ENCODE data around the gene CYP2W1.

CYP2W1 gene

DNA sequence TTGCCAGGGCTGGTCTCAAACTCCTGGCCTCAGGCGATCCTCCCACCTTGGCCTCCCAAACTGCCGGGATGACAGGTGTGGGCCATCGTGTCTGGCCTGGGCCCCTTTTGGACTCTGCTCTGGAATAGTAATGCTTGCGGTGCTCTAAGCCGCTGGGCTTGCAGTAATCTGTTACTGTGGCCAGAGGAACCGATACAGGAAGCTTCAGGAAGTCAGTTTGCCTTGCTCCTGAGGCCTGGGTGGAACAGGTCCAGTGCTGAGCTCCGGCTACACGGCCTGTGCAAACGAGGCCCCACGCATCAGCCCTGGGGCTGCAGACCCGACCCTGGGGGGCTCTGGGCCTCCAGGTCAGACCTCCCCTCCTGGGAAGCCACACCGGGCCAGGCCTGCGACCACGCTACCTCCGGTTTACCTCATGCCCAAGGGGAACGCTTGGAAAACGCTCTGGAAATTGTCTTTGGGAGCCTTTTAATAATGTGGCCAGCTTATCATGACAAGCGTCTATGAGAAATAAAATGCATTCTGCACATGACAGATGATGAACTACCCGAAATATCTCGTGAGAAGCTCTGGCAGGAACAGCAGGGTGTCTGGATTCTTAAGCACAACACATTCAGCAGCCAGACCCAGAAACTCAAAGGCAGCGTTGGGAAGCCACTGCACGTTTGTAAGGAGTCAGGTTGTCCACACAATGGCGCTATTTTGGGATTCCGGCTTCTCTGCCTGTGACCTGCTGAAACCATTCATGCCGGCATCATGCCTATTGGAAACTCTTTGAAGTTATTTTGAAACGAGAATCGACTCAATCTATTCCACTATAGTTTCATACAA, 18.4 kb upstream of the CYP2W1 start:
- Histone ChIP-seq H3K4me1 (ENCODE audit: control insufficient read depth, insufficient read depth, low read length) (peaks cover 30% of the 10 kb centered on the region), H3K4me3 (ENCODE audit: low read length) (no peak overlapping the region), H3K9ac (ENCODE audit: low read length) (no peak overlapping the region), H3K36me3 (ENCODE audit: control insufficient read depth, insufficient read depth, low read length) (peaks cover 26% of the 10 kb centered on the region), H3K27me3 (ENCODE audit: control insufficient read depth, insufficient read depth, low read length) (peaks cover 4% of the 10 kb centered on the region), H3K27ac (ENCODE audit: low read depth, low read length) (peak overlapping the region; percentile 84)

DNA sequence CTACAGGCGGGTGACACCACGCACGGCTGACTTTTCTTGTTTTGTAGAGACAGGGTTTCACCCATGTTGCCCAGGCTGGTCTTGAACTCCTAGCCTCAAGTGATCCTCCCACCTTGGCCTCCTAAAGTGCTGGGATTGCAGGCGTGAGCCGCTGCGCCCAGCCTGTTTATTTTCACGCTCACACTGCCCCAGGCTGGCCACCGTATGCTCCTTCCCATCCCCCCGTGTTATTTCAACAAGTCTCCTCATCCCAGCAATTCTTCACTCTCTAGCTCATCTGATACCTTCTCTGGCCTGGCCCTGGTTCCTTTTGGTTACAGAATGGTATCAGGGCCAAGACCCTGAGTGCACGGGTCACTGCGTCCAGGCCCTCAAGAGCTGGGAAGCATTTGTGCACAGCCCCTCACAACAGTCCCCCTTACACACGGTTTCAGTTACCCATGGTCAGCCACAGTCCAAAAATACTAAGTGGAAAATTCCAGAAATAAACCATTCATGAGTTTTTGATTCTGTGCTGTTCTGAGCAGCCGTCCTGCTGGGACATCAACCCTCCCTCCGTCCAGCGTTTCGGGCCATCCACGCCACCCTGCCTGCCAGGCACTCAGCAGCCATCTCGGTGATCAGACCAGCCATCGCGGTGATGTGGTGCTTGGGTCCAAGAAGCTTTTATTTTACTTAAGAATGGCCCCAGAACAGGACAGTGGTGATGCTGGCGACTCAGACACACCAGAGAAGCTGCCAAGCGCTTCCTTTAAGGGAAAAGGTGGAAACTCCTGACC, 16.5 kb upstream of the CYP2W1 start:
- no peak overlapping the region for H3K27ac ChIP-seq (ENCODE audit: low read depth, low read length)
- no peak overlapping the region for H3K4me3 ChIP-seq (ENCODE audit: low read length)
- H3K27me3 ChIP-seq (ENCODE audit: control insufficient read depth, insufficient read depth, low read length) = peaks cover 4% of the 10 kb centered on the region
- peaks cover 18% of the 10 kb centered on the region for H3K4me1 ChIP-seq (ENCODE audit: control insufficient read depth, insufficient read depth, low read length)
- peaks cover 35% of the 10 kb centered on the region for H3K36me3 ChIP-seq (ENCODE audit: control insufficient read depth, insufficient read depth, low read length)
- H3K9ac ChIP-seq (ENCODE audit: low read length) = no peak overlapping the region

DNA sequence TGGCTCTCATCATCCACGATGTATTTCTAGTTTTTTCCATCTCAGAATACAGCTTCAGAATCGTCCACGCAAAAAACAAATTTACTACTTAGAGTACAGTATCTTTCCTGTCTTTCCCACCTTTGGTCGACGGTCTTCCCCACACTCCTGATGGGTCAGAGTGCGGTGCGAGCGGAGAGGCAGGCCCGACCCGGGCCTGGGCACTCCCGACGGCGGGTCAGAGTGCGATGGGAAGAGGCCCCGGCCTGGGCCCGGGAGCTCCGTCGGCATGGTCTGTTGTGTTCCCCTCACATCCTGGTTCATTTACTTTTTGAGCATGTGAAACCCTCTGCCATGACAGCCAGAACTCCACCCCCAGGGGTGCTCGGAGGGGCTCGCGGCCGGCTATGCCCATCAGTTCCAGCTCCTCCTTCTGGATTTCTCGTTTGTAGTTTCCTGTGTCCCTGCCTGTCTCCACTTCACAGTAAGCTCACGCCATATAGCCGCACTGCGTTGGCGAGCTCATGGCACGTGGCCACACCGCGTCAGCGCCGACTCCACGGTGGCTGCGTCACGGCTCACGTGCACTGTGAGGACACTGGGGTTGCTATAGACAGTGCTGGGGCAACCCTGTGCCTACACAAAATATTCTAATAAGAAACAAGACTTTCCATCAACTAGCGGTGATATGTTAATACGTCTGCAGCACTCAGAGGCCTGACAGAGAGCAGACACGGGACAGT, 15.5 kb upstream of the CYP2W1 start:
- Histone ChIP-seq H3K4me1 (ENCODE audit: control insufficient read depth, insufficient read depth, low read length) (peaks cover 17% of the 10 kb centered on the region), H3K27ac (ENCODE audit: low read depth, low read length) (no peak overlapping the region), H3K27me3 (ENCODE audit: control insufficient read depth, insufficient read depth, low read length) (peaks cover 1% of the 10 kb centered on the region), H3K36me3 (ENCODE audit: control insufficient read depth, insufficient read depth, low read length) (peaks cover 43% of the 10 kb centered on the region), H3K9ac (ENCODE audit: low read length) (no peak overlapping the region), H3K4me3 (ENCODE audit: low read length) (no peak overlapping the region)

DNA sequence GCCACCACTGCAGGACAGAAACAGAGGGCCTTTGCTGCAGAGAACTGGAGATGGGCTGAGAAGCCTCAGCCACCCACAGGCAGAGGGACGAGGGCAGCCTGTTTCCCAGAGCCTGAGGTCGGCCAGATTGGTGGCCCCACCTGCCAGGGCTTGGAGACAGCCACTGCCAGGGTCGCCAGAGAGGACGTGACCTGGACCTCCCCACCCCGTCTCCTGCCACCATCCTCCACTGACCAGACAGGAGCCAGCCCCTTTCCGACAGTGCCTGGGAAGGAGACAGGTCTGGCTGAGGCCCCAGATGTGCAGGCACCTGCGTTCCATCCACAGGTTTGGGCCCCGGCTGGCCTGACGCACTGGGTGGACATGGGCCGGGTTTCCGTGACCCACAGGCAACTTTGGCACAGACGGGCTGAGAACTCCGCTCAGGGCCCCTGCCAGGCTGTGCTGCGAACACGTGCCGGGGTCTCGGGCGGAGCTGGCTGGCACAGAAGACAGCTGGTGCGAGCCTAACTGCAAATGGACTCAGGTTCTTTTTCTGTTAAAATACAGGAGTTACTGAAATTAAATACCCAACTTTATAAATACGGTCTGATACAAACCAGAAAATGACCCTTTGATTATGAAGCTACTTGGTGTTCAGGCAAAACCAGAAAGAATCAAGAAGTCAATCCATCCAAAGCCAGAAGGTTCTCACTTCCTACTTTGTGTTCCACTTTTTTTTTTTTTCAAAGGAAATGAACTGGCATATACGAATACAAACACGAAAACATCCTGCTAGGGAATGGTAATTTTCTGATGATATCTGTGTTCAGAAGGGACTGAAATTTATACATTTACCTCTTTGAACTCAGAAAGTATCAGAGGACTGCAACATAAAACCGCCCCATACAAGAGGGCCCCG, 14.5 kb upstream of the CYP2W1 start:
- Histone ChIP-seq H3K4me3 (ENCODE audit: low read length) (no peak overlapping the region), H3K27ac (ENCODE audit: low read depth, low read length) (no peak overlapping the region), H3K9ac (ENCODE audit: low read length) (no peak overlapping the region), H3K36me3 (ENCODE audit: control insufficient read depth, insufficient read depth, low read length) (peaks cover 46% of the 10 kb centered on the region), H3K4me1 (ENCODE audit: control insufficient read depth, insufficient read depth, low read length) (peaks cover 16% of the 10 kb centered on the region), H3K27me3 (ENCODE audit: control insufficient read depth, insufficient read depth, low read length) (no peaks in the 10 kb centered on the region)

GRCh38 chr7:969403-969802, 13.6 kb upstream of the CYP2W1 start:
- H3K36me3 ChIP-seq (ENCODE audit: control insufficient read depth, insufficient read depth, low read length) = peaks cover 46% of the 10 kb centered on the region
- peaks cover 8% of the 10 kb centered on the region for H3K4me1 ChIP-seq (ENCODE audit: control insufficient read depth, insufficient read depth, low read length)
- no peak overlapping the region for H3K4me3 ChIP-seq (ENCODE audit: low read length)
- no peak overlapping the region for H3K9ac ChIP-seq (ENCODE audit: low read length)
- no peaks in the 10 kb centered on the region for H3K27me3 ChIP-seq (ENCODE audit: control insufficient read depth, insufficient read depth, low read length)
- H3K27ac ChIP-seq (ENCODE audit: low read depth, low read length) = no peak overlapping the region

GRCh38 chr7:970744-971143, 12.2 kb upstream of the CYP2W1 start:
- no peaks in the 10 kb centered on the region for H3K4me1 ChIP-seq (ENCODE audit: control insufficient read depth, insufficient read depth, low read length)
- H3K9ac ChIP-seq (ENCODE audit: low read length) = no peak overlapping the region
- H3K36me3 ChIP-seq (ENCODE audit: control insufficient read depth, insufficient read depth, low read length) = peaks cover 46% of the 10 kb centered on the region
- H3K27me3 ChIP-seq (ENCODE audit: control insufficient read depth, insufficient read depth, low read length) = no peaks in the 10 kb centered on the region
- no peak overlapping the region for H3K4me3 ChIP-seq (ENCODE audit: low read length)
- H3K27ac ChIP-seq (ENCODE audit: low read depth, low read length) = no peak overlapping the region

DNA sequence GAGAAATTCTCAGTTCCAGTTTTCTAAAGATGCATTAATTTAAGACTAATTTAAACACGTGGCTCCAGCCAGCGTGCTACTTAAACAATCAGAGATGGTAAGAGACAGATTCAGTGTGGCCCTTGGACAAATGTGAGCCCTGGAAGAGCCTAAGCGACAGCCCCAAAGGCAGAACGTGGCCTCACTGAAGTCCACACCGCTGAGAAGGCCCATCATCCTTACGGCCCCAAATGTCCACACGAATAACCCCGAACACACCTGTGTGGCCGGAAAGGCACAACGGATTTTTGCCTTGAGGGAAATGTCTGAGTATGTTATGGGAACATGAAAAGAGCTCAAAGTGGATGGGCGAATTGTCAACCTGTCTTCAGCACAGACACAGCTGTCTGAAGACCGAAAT, 10.9 kb upstream of the CYP2W1 start:
- no peak overlapping the region for H3K9ac ChIP-seq (ENCODE audit: low read length)
- no peaks in the 10 kb centered on the region for H3K27me3 ChIP-seq (ENCODE audit: control insufficient read depth, insufficient read depth, low read length)
- no peak overlapping the region for H3K4me3 ChIP-seq (ENCODE audit: low read length)
- no peak overlapping the region for H3K27ac ChIP-seq (ENCODE audit: low read depth, low read length)
- peaks cover 43% of the 10 kb centered on the region for H3K36me3 ChIP-seq (ENCODE audit: control insufficient read depth, insufficient read depth, low read length)
- H3K4me1 ChIP-seq (ENCODE audit: control insufficient read depth, insufficient read depth, low read length) = peaks cover 2% of the 10 kb centered on the region

GRCh38 chr7:972676-973309, 10.2 kb upstream of the CYP2W1 start:
- no peak overlapping the region for H3K4me3 ChIP-seq (ENCODE audit: low read length)
- H3K9ac ChIP-seq (ENCODE audit: low read length) = no peak overlapping the region
- H3K36me3 ChIP-seq (ENCODE audit: control insufficient read depth, insufficient read depth, low read length) = peaks cover 36% of the 10 kb centered on the region
- peaks cover 2% of the 10 kb centered on the region for H3K4me1 ChIP-seq (ENCODE audit: control insufficient read depth, insufficient read depth, low read length)
- no peak overlapping the region for H3K27ac ChIP-seq (ENCODE audit: low read depth, low read length)
- no peaks in the 10 kb centered on the region for H3K27me3 ChIP-seq (ENCODE audit: control insufficient read depth, insufficient read depth, low read length)

DNA sequence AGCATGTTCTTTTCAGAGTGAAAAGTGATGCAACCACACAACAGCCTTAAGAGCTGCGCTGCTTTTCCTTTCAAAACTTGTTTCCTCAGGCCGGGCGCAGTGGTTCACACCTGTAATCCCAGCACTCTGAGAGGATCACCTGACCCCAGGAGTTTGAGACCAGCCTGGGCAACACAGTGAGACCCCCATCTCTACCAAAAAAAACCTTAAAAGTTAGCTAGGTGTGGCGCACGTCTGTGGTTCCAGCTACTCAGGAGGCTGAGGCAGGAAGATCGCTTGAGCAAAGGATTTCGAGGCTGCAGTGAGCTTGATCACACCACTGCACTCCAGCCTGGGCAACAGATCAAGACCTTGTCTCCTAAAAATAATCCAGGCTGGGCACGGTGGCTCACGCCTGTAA, 9.7 kb upstream of the CYP2W1 start:
- Histone ChIP-seq H3K27ac (ENCODE audit: low read depth, low read length) (no peak overlapping the region), H3K9ac (ENCODE audit: low read length) (no peak overlapping the region), H3K27me3 (ENCODE audit: control insufficient read depth, insufficient read depth, low read length) (no peaks in the 10 kb centered on the region), H3K4me1 (ENCODE audit: control insufficient read depth, insufficient read depth, low read length) (peaks cover 2% of the 10 kb centered on the region), H3K4me3 (ENCODE audit: low read length) (no peak overlapping the region), H3K36me3 (ENCODE audit: control insufficient read depth, insufficient read depth, low read length) (peaks cover 31% of the 10 kb centered on the region)

- peaks cover 2% of the 10 kb centered on the region for H3K4me1 ChIP-seq (ENCODE audit: control insufficient read depth, insufficient read depth, low read length)
- no peaks in the 10 kb centered on the region for H3K27me3 ChIP-seq (ENCODE audit: control insufficient read depth, insufficient read depth, low read length)
- peak overlapping the region; percentile 95 for H3K4me3 ChIP-seq (ENCODE audit: low read length)
- no peak overlapping the region for H3K9ac ChIP-seq (ENCODE audit: low read length)
- peaks cover 23% of the 10 kb centered on the region for H3K36me3 ChIP-seq (ENCODE audit: control insufficient read depth, insufficient read depth, low read length)
- no peak overlapping the region for H3K27ac ChIP-seq (ENCODE audit: low read depth, low read length)
These were observed 8.8 kb upstream of the CYP2W1 start for GRCh38 chr7:974172-974571.

DNA sequence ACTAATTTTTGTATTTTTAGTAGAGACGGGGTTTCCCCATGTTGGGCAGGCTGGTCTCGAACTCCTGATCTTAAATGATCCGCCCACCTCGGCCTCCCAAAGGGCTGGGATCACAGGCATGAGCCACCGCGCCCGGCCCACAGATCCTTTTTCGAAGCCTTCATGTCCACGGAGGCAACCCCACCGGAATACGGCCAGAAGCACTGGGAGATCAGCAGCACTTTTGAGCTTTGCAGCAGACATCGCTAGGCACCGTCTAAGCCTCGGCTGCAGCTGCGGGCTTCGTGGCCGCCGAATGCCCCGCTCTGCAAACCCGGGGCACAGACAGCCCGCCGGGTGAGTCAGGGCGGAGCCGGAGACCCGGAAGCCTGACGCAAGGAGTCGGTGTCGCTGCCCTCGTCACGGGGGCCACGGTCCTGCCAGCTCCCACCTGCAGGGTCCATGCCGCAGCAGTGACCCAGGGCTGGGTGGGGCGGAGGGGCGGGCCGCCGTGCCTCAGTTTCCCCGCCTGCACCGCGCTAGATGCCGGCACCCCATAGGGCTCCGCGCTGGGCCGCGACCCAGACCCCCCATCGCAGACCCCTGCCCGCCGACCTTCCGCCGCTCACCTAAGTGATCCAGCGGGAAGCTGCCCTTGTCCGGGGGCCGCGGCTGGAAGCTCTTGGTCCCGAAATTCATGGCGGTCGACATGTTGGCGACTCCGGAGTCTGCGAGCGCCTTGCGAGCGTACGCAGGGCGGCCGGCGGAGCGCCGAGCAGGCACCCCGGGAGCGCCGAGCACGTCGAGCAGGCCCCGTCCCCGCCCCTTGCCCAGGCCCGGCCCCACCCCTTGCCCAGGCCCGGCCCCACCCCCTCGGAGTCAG, 7.9 kb upstream of the CYP2W1 start, which contains the start of gene COX19:
Gene COX19 (minus strand): TSS at position 730 of the 862 bp plus-strand sequence. CDS start 40 bp downstream, at position 690.
- peak within 1 kb of the TSS; percentile 90 for H3K9ac ChIP-seq (ENCODE audit: low read length)
- H3K36me3 ChIP-seq (ENCODE audit: control insufficient read depth, insufficient read depth, low read length) = peaks cover 18% of the 10 kb centered on the region
- no peaks in the 10 kb centered on the region for H3K27me3 ChIP-seq (ENCODE audit: control insufficient read depth, insufficient read depth, low read length)
- peaks cover 2% of the 10 kb centered on the region for H3K4me1 ChIP-seq (ENCODE audit: control insufficient read depth, insufficient read depth, low read length)
- peak within 1 kb of the TSS; percentile 95 for H3K4me3 ChIP-seq (ENCODE audit: low read length)
- H3K27ac ChIP-seq (ENCODE audit: low read depth, low read length) = peak within 1 kb of the TSS; percentile 97
